Liver (tissue), 9 donors: ENCODE results near the gene ATG4A. TPM values are rescaled to one million over a fixed set of nuclear protein-coding genes. Genes with fewer than 3 reads are reported as not detected.

Source experiments
- DNase-seq: peaks from one replicate; pipeline ENCODE4 v3.0.0-alpha.2; 2017; ENCODE audit warnings: low spot score
- H3K27ac ChIP-seq, 2 donors: one replicate each; pipeline ENCODE4 v1.7.0; 2013; ENCODE audit warnings: inconsistent platforms in 2 of 2, low read length in 2 of 2, control low read depth in 1 of 2, low read depth in 1 of 2, mild to moderate bottlenecking in 1 of 2
- H3K27me3 ChIP-seq, 4 donors: one replicate each; pipeline versions ENCODE4 v1.6.1 to v1.7.0; 2013; ENCODE audit warnings: low read length in 3 of 4, inconsistent platforms in 1 of 4, mild to moderate bottlenecking in 1 of 4, moderate library complexity in 1 of 4; ENCODE audit not compliant: control insufficient read depth in 4 of 4, insufficient read depth in 4 of 4
- H3K36me3 ChIP-seq, 4 donors: one replicate each; pipeline versions ENCODE4 v1.6.1 to v1.7.0; 2013; ENCODE audit warnings: low read length in 3 of 4, mild to moderate bottlenecking in 3 of 4, low read depth in 1 of 4, moderate library complexity in 1 of 4; ENCODE audit not compliant: control insufficient read depth in 4 of 4, insufficient read depth in 3 of 4
- H3K4me1 ChIP-seq, 4 donors: one replicate each; pipeline versions ENCODE4 v1.6.1 to v1.7.0; 2013; ENCODE audit warnings: low read length in 3 of 4, mild to moderate bottlenecking in 3 of 4, moderate library complexity in 1 of 4; ENCODE audit not compliant: control insufficient read depth in 4 of 4, insufficient read depth in 4 of 4
- H3K4me3 ChIP-seq, 3 donors: one replicate each; pipeline versions ENCODE4 v1.6.1 to v1.7.0; 2013; ENCODE audit warnings: low read length in 3 of 3, control low read depth in 1 of 3, low read depth in 1 of 3, mild to moderate bottlenecking in 1 of 3
- H3K9ac ChIP-seq, 2 donors: one replicate each; pipeline ENCODE4 v1.7.0; 2013; ENCODE audit warnings: low read length in 2 of 2, mild to moderate bottlenecking in 2 of 2, moderate library complexity in 2 of 2, control low read depth in 1 of 2, low read depth in 1 of 2
- H3K9me3 ChIP-seq, 4 donors: one replicate each; pipeline versions ENCODE4 v1.6.1 to v1.7.0; 2013; ENCODE audit warnings: low read length in 3 of 4; ENCODE audit not compliant: control insufficient read depth in 4 of 4
- EGR1 ChIP-seq, 2 donors: IDR thresholded peaks; 2 replicates each; pipeline ENCODE4 v1.6.1; 2016 to 2018; ENCODE audit warnings: antibody characterized with exemption in 2 of 2, low read depth in 2 of 2
- FOXA1 ChIP-seq: IDR thresholded peaks from 2 replicates; pipeline ENCODE4 v1.6.1; 2016; ENCODE audit warnings: antibody characterized with exemption
- FOXA2 ChIP-seq: IDR thresholded peaks from 2 replicates; pipeline ENCODE4 v1.6.1; 2016; ENCODE audit warnings: antibody characterized with exemption
- HNF4A ChIP-seq, 2 donors: conservative IDR thresholded peaks; 2 replicates each; pipeline ENCODE4 v1.6.1; 2016; ENCODE audit warnings: antibody characterized with exemption in 2 of 2, mild to moderate bottlenecking in 2 of 2
- HNF4G ChIP-seq: IDR thresholded peaks from 2 replicates; pipeline ENCODE4 v1.6.1; 2016; ENCODE audit warnings: antibody characterized with exemption
- JUND ChIP-seq, 2 donors: IDR thresholded peaks; 2 replicates each; pipeline ENCODE4 v1.6.1; 2016; ENCODE audit warnings: antibody characterized with exemption in 2 of 2
- NR2F2 ChIP-seq: IDR thresholded peaks from 2 replicates; pipeline ENCODE4 v1.6.1; 2016; ENCODE audit warnings: antibody characterized with exemption
- RAD21 ChIP-seq, 2 donors: IDR thresholded peaks; 2 replicates each; pipeline ENCODE4 v1.6.1; 2016; ENCODE audit warnings: antibody characterized with exemption in 2 of 2, mild to moderate bottlenecking in 2 of 2
- RXRA ChIP-seq, 2 donors: IDR thresholded peaks; 2 replicates each; pipeline ENCODE4 v1.6.1; 2017 to 2018; ENCODE audit warnings: antibody characterized with exemption in 2 of 2, mild to moderate bottlenecking in 1 of 2
- SP1 ChIP-seq: IDR thresholded peaks from 2 replicates; pipeline ENCODE4 v1.6.1; 2018; ENCODE audit warnings: antibody characterized with exemption, mild to moderate bottlenecking
- TAF1 ChIP-seq: conservative IDR thresholded peaks from 2 replicates; pipeline ENCODE4 v1.6.1; 2016; ENCODE audit warnings: antibody characterized with exemption, mild to moderate bottlenecking
- YY1 ChIP-seq: IDR thresholded peaks from 2 replicates; pipeline ENCODE4 v1.6.1; 2016; ENCODE audit warnings: antibody characterized with exemption, mild to moderate bottlenecking
- WGBS: extraction: QIAGEN DNeasy Blood & Tissue Kit; methylation state at CpG from one replicate; pipeline ENCODE4 v1.1.7; 2013; 5-methylcytosine and 5-hydroxymethylcytosine counted together
- polyA plus RNA-seq, 2 donors: library from polyadenylated mRNA; stranded (reverse) in 1 of 2; unstranded in 1 of 2; fragments of 200-250 nt in 1 of 2; fragments of >200 nt in 1 of 2; fragmentation: Nextera tagmentation in 1 of 2; extraction: Ambion mirVana in 1 of 2; gene quantifications; one replicate each; pipeline versions ENCODE4 v1.2.1 to v1.2.3, GENCODE V29; 2013 to 2015
- total RNA-seq, 2 donors: library from RNA; depleted of rRNA; stranded (reverse); fragments of >200 nt; gene quantifications; one replicate each; pipeline ENCODE4 v1.2.3, GENCODE V29; 2014
- TF ChIP-seq, protein P1 (sequence below): IDR thresholded peaks from 2 replicates; pipeline ENCODE4 v1.6.1; 2016; ENCODE audit warnings: antibody characterized with exemption
- TF ChIP-seq, protein P2 (sequence below): IDR thresholded peaks from 2 replicates; pipeline ENCODE4 v1.6.1; 2016; ENCODE audit warnings: antibody characterized with exemption
- TF ChIP-seq, protein P3 (sequence below): IDR thresholded peaks from 2 replicates; pipeline ENCODE4 v1.6.1; 2016; ENCODE audit warnings: antibody characterized with exemption
- TF ChIP-seq, protein P4 (sequence below): fragments of 150-350 bp; IDR thresholded peaks from 2 replicates; pipeline ENCODE4 v1.5.1; 2017; ENCODE audit warnings: improper control_type of control experiment, low read depth, low read length; ENCODE audit not compliant: missing input control
- TF ChIP-seq, protein P5 (sequence below): IDR thresholded peaks from 2 replicates; pipeline ENCODE4 v1.6.1; 2016; ENCODE audit warnings: antibody characterized with exemption, mild to moderate bottlenecking
- donor health status: healthy.
- donor health status: healthy.
- donor health status: healthy.
- donor health status: healthy.
- donor health status: healthy.

The ATG4A gene
- total and polyA plus RNA-seq, 4 donors = 11.7 to 19.8 (median 16.6) TPM

DNA sequence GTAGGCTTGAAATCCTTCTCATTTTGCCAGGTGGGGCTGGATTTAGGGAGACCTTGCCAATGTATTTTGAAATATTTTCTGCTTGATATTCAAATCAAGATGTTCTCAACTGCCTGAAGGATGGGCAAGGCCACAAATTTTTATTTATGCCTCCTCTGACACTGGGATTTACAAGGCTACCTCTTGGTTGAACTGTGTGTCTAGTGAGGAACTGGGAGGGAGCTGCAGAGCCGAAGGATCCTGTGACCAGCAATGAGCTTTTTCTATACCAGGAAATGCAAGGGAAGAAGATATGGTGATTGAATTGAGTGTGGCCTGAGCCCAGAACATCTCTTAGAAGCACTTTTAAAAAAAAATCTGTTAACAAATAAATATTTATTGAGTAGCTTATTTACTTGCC is 31.8 kb upstream of the ATG4A start:
- H3K4me1 ChIP-seq = no peaks in the 10 kb centered on the region
- 81% methylated on average over 1 of the region's 1 CpG for WGBS
- H3K9me3 ChIP-seq = no peaks in the 10 kb centered on the region
- H3K36me3 ChIP-seq = no peaks in the 10 kb centered on the region
- TF ChIP-seq HNF4G (no peak), FOXA2 (no peak), EGR1 (IDR thresholded peaks at IDR 0.05; ENCODE audit: low read depth in 2 of 2) (no peak), TAF1 (no peak), RXRA (IDR thresholded peaks at IDR 0.05) (no peak), YY1 (no peak), HNF4A (conservative IDR thresholded peaks at IDR 0.05) (no peak), JUND (IDR thresholded peaks at IDR 0.05) (no peak), SP1 (no peak), FOXA1 (no peak)
- TF ChIP-seq, protein P1, sequence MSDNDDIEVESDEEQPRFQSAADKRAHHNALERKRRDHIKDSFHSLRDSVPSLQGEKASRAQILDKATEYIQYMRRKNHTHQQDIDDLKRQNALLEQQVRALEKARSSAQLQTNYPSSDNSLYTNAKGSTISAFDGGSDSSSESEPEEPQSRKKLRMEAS = no peak
- TF ChIP-seq, protein P2, sequence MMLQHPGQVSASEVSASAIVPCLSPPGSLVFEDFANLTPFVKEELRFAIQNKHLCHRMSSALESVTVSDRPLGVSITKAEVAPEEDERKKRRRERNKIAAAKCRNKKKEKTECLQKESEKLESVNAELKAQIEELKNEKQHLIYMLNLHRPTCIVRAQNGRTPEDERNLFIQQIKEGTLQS = no peak
- TF ChIP-seq, protein P3, sequence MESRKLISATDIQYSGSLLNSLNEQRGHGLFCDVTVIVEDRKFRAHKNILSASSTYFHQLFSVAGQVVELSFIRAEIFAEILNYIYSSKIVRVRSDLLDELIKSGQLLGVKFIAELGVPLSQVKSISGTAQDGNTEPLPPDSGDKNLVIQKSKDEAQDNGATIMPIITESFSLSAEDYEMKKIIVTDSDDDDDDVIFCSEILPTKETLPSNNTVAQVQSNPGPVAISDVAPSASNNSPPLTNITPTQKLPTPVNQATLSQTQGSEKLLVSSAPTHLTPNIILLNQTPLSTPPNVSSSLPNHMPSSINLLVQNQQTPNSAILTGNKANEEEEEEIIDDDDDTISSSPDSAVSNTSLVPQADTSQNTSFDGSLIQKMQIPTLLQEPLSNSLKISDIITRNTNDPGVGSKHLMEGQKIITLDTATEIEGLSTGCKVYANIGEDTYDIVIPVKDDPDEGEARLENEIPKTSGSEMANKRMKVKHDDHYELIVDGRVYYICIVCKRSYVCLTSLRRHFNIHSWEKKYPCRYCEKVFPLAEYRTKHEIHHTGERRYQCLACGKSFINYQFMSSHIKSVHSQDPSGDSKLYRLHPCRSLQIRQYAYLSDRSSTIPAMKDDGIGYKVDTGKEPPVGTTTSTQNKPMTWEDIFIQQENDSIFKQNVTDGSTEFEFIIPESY = no peak
- TF ChIP-seq, protein P4, sequence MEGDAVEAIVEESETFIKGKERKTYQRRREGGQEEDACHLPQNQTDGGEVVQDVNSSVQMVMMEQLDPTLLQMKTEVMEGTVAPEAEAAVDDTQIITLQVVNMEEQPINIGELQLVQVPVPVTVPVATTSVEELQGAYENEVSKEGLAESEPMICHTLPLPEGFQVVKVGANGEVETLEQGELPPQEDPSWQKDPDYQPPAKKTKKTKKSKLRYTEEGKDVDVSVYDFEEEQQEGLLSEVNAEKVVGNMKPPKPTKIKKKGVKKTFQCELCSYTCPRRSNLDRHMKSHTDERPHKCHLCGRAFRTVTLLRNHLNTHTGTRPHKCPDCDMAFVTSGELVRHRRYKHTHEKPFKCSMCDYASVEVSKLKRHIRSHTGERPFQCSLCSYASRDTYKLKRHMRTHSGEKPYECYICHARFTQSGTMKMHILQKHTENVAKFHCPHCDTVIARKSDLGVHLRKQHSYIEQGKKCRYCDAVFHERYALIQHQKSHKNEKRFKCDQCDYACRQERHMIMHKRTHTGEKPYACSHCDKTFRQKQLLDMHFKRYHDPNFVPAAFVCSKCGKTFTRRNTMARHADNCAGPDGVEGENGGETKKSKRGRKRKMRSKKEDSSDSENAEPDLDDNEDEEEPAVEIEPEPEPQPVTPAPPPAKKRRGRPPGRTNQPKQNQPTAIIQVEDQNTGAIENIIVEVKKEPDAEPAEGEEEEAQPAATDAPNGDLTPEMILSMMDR = no peak
- TF ChIP-seq, protein P5, sequence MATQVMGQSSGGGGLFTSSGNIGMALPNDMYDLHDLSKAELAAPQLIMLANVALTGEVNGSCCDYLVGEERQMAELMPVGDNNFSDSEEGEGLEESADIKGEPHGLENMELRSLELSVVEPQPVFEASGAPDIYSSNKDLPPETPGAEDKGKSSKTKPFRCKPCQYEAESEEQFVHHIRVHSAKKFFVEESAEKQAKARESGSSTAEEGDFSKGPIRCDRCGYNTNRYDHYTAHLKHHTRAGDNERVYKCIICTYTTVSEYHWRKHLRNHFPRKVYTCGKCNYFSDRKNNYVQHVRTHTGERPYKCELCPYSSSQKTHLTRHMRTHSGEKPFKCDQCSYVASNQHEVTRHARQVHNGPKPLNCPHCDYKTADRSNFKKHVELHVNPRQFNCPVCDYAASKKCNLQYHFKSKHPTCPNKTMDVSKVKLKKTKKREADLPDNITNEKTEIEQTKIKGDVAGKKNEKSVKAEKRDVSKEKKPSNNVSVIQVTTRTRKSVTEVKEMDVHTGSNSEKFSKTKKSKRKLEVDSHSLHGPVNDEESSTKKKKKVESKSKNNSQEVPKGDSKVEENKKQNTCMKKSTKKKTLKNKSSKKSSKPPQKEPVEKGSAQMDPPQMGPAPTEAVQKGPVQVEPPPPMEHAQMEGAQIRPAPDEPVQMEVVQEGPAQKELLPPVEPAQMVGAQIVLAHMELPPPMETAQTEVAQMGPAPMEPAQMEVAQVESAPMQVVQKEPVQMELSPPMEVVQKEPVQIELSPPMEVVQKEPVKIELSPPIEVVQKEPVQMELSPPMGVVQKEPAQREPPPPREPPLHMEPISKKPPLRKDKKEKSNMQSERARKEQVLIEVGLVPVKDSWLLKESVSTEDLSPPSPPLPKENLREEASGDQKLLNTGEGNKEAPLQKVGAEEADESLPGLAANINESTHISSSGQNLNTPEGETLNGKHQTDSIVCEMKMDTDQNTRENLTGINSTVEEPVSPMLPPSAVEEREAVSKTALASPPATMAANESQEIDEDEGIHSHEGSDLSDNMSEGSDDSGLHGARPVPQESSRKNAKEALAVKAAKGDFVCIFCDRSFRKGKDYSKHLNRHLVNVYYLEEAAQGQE = no peak
- H3K9ac ChIP-seq = no peak overlapping the region
- no peak overlapping the region for H3K4me3 ChIP-seq
- no peak overlapping the region for H3K27ac ChIP-seq
- peaks cover 0 to 4% (median 0%) of the 10 kb centered on the region in 4 donors for H3K27me3 ChIP-seq
- DNase-seq = no peak

DNA sequence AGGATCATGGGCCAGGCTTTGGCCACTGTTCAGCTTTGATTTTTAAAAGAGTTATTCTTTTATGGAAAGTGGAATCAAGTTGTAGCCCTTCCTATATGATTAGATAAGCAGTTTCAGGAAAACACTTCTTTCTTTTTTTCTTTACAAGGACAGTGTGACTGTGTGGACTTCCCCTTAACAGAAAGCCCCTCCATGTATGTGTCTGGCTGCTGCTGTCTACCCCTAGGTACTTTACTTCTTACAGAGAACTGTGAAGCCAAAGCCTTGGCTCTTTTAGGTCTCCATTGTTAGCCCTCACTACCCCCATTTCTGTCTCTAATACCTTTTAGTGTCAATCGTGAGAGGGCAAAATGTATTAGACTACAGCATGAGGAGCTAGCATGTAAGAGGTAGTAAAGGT is 27.6 kb upstream of the ATG4A start:
- Histone ChIP-seq H3K4me3 (no peak overlapping the region), H3K27ac (no peak overlapping the region), H3K4me1 (no peaks in the 10 kb centered on the region), H3K9ac (no peak overlapping the region), H3K9me3 (no peaks in the 10 kb centered on the region), H3K27me3 (no peaks in the 10 kb centered on the region), H3K36me3 (no peaks in the 10 kb centered on the region)
- no peak for DNase-seq
- TF ChIP-seq, protein P5 = no peak
- TF ChIP-seq NR2F2 (no peak), YY1 (no peak), SP1 (no peak), FOXA2 (no peak), RAD21 (IDR thresholded peaks at IDR 0.05) (no peak)
- TF ChIP-seq, protein P3 = no peak
- 69% methylated on average over 1 of the region's 1 CpG for WGBS
